OCI-LY1 (cell line): ENCODE results near the gene DGKB.

Experiments used
- H2AFZ ChIP-seq: fragments of 200-600 bp; sonication (generic), shearing (Covaris generic); 2 replicates; pipeline ENCODE4 v1.6.0; 2014; ENCODE audit warnings: antibody characterized with exemption, mild to moderate bottlenecking, low read length
- H3F3A ChIP-seq: fragments of 200-600 bp; sonication (generic), shearing (Covaris generic); 2 replicates; pipeline ENCODE4 v1.6.0; 2014; ENCODE audit warnings: mild to moderate bottlenecking, antibody characterized with exemption, low read length, moderate library complexity; ENCODE audit not compliant: insufficient read depth
- H3K27ac ChIP-seq: fragments of 200-600 bp; sonication (generic); 2 replicates; pipeline ENCODE4 v1.5.1; 2014; ENCODE audit warnings: low read length, mixed run types, mild to moderate bottlenecking, low read depth; ENCODE audit not compliant: poor library complexity, severe bottlenecking
- H3K27me3 ChIP-seq: fragments of 200-600 bp; sonication (generic); 2 replicates; pipeline ENCODE4 v1.6.0; 2014; ENCODE audit warnings: antibody characterized with exemption, mild to moderate bottlenecking, low read length, moderate library complexity; ENCODE audit not compliant: insufficient read depth
- H3K36me3 ChIP-seq: fragments of 200-600 bp; sonication (generic); 2 replicates; pipeline ENCODE4 v1.6.1; 2014; ENCODE audit warnings: mild to moderate bottlenecking, antibody characterized with exemption, low read length, moderate library complexity, mixed read lengths; ENCODE audit not compliant: insufficient read depth
- H3K4me1 ChIP-seq: fragments of 200-600 bp; sonication (generic); 2 replicates; pipeline ENCODE4 v1.5.1; 2014; ENCODE audit warnings: mild to moderate bottlenecking, low read length, moderate library complexity; ENCODE audit not compliant: insufficient read depth, severe bottlenecking
- H3K4me2 ChIP-seq: fragments of 200-600 bp; sonication (generic), shearing (Covaris generic); 2 replicates; pipeline ENCODE4 v1.6.1; 2014; ENCODE audit warnings: low read length
- H3K4me3 ChIP-seq: fragments of 200-600 bp; sonication (generic); 2 replicates; pipeline ENCODE4 v1.5.1; 2014; ENCODE audit warnings: low read length, low read depth, mild to moderate bottlenecking, mixed read lengths; ENCODE audit not compliant: poor library complexity, severe bottlenecking
- H3K79me2 ChIP-seq: fragments of 200-600 bp; shearing (Covaris generic); 2 replicates; pipeline ENCODE4 v1.6.1; 2016; ENCODE audit warnings: mixed run types, low read length, mixed read lengths; ENCODE audit not compliant: insufficient read depth
- H3K9ac ChIP-seq: fragments of 200-600 bp; sonication (generic), shearing (Covaris generic); 2 replicates; pipeline ENCODE4 v1.6.1; 2014; ENCODE audit warnings: mild to moderate bottlenecking, low read length, mixed read lengths
- H3K9me2 ChIP-seq: fragments of 200-600 bp; sonication (generic), shearing (Covaris generic); 2 replicates; pipeline ENCODE4 v1.6.1; 2014; ENCODE audit warnings: low read depth, mild to moderate bottlenecking, low read length, mixed read lengths
- H3K9me3 ChIP-seq: fragments of 200-600 bp; shearing (Covaris generic); 2 replicates; pipeline ENCODE4 v1.6.1; 2014; ENCODE audit warnings: low read length, mixed read lengths
- H4K20me1 ChIP-seq: fragments of 200-600 bp; sonication (generic), shearing (Covaris generic); 2 replicates; pipeline ENCODE4 v1.6.0; 2016; ENCODE audit warnings: mild to moderate bottlenecking, low read length; ENCODE audit not compliant: insufficient read depth
- CTCF ChIP-seq: fragments of 200-600 bp; sonication (generic), shearing (Covaris generic); IDR thresholded peaks from 2 replicates; pipeline ENCODE4 v1.5.1; 2017; ENCODE audit warnings: mild to moderate bottlenecking, antibody characterized with exemption, low read length, moderate library complexity, mixed read lengths
- EZH2 ChIP-seq: fragments of 200-600 bp; sonication (generic), shearing (Covaris generic); IDR thresholded peaks from 2 replicates; pipeline ENCODE4 v1.8.0; 2017; ENCODE audit warnings: borderline replicate concordance, mixed run types, mild to moderate bottlenecking, antibody characterized with exemption, low read length, moderate library complexity, mixed read lengths

Gene DGKB

DNA sequence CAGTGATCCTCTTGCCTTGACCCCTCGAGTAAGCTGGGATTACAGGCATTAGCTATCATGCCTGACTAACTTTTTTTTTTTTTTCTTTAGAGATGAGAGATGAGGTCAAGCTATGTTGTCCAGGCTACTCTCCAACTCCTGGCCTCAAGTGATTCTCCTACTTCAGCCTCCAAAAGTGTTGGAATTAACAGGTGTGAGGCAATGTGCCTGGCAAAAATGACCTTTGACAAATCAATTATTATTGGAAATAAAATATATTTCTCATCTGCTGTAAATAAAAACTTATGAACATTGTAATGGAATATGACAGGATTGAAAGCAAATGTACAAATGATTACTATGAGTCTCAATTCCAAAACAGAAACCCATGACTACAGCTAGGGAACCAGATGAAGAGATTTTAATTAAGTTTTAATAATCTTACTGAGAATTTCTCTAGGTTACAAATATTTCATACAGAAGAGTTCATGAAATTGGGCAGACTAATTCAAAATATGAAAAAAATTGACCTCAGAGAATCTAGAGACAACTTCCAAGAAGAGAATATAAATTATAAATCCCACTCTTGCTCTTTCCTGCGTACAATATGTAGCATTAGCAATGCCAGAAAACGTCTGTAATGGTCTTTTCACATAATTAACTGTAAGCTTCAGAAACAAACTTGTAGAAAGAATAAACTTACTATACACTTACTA lies 414.7 kb downstream of the DGKB start:
- Histone ChIP-seq H2AFZ (no peak overlapping the region), H3K79me2 (no peaks in the 10 kb centered on the region), H3K4me1 (no peaks in the 10 kb centered on the region), H4K20me1 (no peaks in the 10 kb centered on the region), H3K4me2 (no peak overlapping the region), H3K36me3 (no peaks in the 10 kb centered on the region), H3F3A (no peaks in the 10 kb centered on the region), H3K27ac (no peak overlapping the region), H3K9ac (no peak overlapping the region), H3K4me3 (no peak overlapping the region), H3K9me2 (no peaks in the 10 kb centered on the region), H3K9me3 (no peaks in the 10 kb centered on the region), H3K27me3 (no peaks in the 10 kb centered on the region)
- no peak for TF ChIP-seq EZH2
- TF ChIP-seq CTCF = no peak

- Histone ChIP-seq H3K27ac (no peak overlapping the region), H4K20me1 (no peaks in the 10 kb centered on the region), H3F3A (no peaks in the 10 kb centered on the region), H3K79me2 (no peaks in the 10 kb centered on the region), H3K36me3 (no peaks in the 10 kb centered on the region), H3K9ac (no peak overlapping the region), H3K9me3 (no peaks in the 10 kb centered on the region), H3K4me3 (no peak overlapping the region), H3K9me2 (no peaks in the 10 kb centered on the region), H3K4me1 (no peaks in the 10 kb centered on the region), H2AFZ (no peak overlapping the region), H3K4me2 (no peak overlapping the region), H3K27me3 (no peaks in the 10 kb centered on the region)
- no peak for TF ChIP-seq EZH2
- TF ChIP-seq CTCF = no peak
Observed at GRCh38 chr7:14483663-14484062, 418.9 kb downstream of the DGKB start.

DNA sequence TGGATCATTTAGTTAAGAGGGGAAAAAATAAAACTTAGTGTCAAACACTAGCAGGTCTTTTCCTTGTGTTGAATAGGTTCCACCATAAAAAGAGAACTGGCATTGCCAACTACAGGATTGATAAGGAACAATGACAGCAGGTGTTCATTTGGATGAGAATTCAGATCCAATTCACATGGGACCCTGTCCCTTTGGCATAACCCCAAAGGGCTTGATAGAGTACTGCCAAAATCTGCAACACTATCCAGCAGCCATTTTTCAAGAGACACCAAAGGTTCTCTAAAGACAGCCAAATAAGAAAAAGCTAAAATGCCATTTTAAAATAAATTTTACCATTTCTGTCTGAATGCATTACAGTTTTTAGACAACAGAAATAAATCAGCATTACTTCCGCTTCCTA lies 422.3 kb downstream of the DGKB start:
- Histone ChIP-seq H3K4me3 (no peak overlapping the region), H3K27ac (no peak overlapping the region), H2AFZ (no peak overlapping the region), H3K36me3 (no peaks in the 10 kb centered on the region), H3F3A (no peaks in the 10 kb centered on the region), H3K4me2 (no peak overlapping the region), H3K79me2 (no peaks in the 10 kb centered on the region), H3K9ac (no peak overlapping the region), H3K27me3 (no peaks in the 10 kb centered on the region), H3K9me3 (no peaks in the 10 kb centered on the region), H3K4me1 (no peaks in the 10 kb centered on the region), H4K20me1 (no peaks in the 10 kb centered on the region), H3K9me2 (no peaks in the 10 kb centered on the region)
- TF ChIP-seq EZH2 (no peak), CTCF (no peak)
